CD4-positive, alpha-beta T cell (primary cell): ENCODE results near the gene PIK3CD. TPM values are rescaled to one million over a fixed set of nuclear protein-coding genes. Genes with fewer than 3 reads are reported as not detected.

ENCODE experiments used
- ATAC-seq: fragments of 200-7000 bp; cut with Tn5 transposase; one replicate; pipeline ENCODE4 v1.10.0; 2022; ENCODE audit warnings: mild to moderate bottlenecking; ENCODE audit not compliant: poor library complexity
- CTCF ChIA-PET: fragments of 350-600 bp; sonication (Branson Sonifier 250); formaldehyde crosslinking; loops from one replicate; lab custom pipeline; 2021; ENCODE audit warnings: antibody characterized with exemption, inconsistent platforms; lab: Charles Lee
- POLR2A ChIA-PET: fragments of 350-600 bp; sonication (Branson Sonifier 250); formaldehyde crosslinking; loops from one replicate; lab custom pipeline; 2021; ENCODE audit warnings: antibody characterized with exemption, inconsistent platforms; lab: Charles Lee
- DNase-seq, 14 experiments: peaks; one replicate each; pipeline ENCODE4 v3.0.0-alpha.2; 2013 to 2020; ENCODE audit warnings: mixed read lengths in 2 of 14
- H3K27ac ChIP-seq, 2 donors: one replicate each; pipeline versions ENCODE4 v1.5.1 to v1.7.0; 2013; ENCODE audit warnings: low read length in 2 of 2, low read depth in 1 of 2, mild to moderate bottlenecking in 1 of 2
- H3K27me3 ChIP-seq, 2 experiments: 1 replicate in 1 of 2; 2 replicates in 1 of 2; pipeline versions ENCODE4 v1.6.1 to v1.7.0; 2013; ENCODE audit warnings: low read length in 2 of 2, control low read depth in 1 of 2, mild to moderate bottlenecking in 1 of 2, moderate library complexity in 1 of 2; ENCODE audit not compliant: insufficient read depth in 2 of 2, control insufficient read depth in 1 of 2
- H3K36me3 ChIP-seq: one replicate; pipeline ENCODE4 v1.6.1; 2013; ENCODE audit warnings: low read length, control low read depth; ENCODE audit not compliant: insufficient read depth
- H3K4me1 ChIP-seq: one replicate; pipeline ENCODE4 v1.6.1; 2013; ENCODE audit warnings: low read length, control low read depth; ENCODE audit not compliant: insufficient read depth
- H3K4me3 ChIP-seq: one replicate; pipeline ENCODE4 v1.5.1; 2013; ENCODE audit warnings: mild to moderate bottlenecking, low read length, moderate library complexity
- H3K9me3 ChIP-seq, 2 experiments: 1 replicate in 1 of 2; 2 replicates in 1 of 2; pipeline versions ENCODE4 v1.6.1 to v1.7.0; 2013; ENCODE audit warnings: low read length in 2 of 2, mild to moderate bottlenecking in 2 of 2, control low read depth in 1 of 2, moderate library complexity in 1 of 2; ENCODE audit not compliant: control insufficient read depth in 1 of 2, insufficient read depth in 1 of 2
- H3K27ac Mint-ChIP-seq: one replicate; pipeline ENCODE4 v1.8.0; 2020; ENCODE audit warnings: mixed read lengths
- H3K27me3 Mint-ChIP-seq: one replicate; pipeline ENCODE4 v1.8.0; 2021; ENCODE audit warnings: mixed read lengths
- H3K36me3 Mint-ChIP-seq: one replicate; pipeline ENCODE4 v1.8.0; 2021; ENCODE audit warnings: low read depth, mixed read lengths
- H3K4me1 Mint-ChIP-seq: one replicate; pipeline ENCODE4 v1.8.0; 2021; ENCODE audit warnings: low read depth, mixed read lengths
- H3K4me3 Mint-ChIP-seq: one replicate; pipeline ENCODE4 v1.8.0; 2020; ENCODE audit warnings: mild to moderate bottlenecking, mixed read lengths
- H3K9me3 Mint-ChIP-seq: one replicate; pipeline ENCODE4 v1.8.0; 2020; ENCODE audit warnings: mixed read lengths
- CTCF ChIP-seq: fragments of 200-600 bp; IDR thresholded peaks from one replicate; pipeline ENCODE4 v1.8.0; 2022; ENCODE audit warnings: antibody characterized with exemption, mild to moderate bottlenecking
- intact Hi-C, 2 experiments: fragments of 100-400 bp; cut with DNase I in 1 of 2; cut with micrococcal nuclease in 1 of 2; formaldehyde crosslinking; loops; one replicate each; pipeline versions ENCODE4 v1.15.1 to v1.9.0; 2023 to 2025; cut with DNase I, micrococcal nuclease
- total RNA-seq, 174 experiments: library from RNA in 2 of 174; stranded (reverse) in 2 of 174; gene quantifications; one replicate each; pipeline ENCODE4 v1.2.3 and lab custom pipeline; 2021 to 2026

Gene PIK3CD
- total RNA-seq, 2 experiments from 2014 or later = 202 to 213 TPM

DNA sequence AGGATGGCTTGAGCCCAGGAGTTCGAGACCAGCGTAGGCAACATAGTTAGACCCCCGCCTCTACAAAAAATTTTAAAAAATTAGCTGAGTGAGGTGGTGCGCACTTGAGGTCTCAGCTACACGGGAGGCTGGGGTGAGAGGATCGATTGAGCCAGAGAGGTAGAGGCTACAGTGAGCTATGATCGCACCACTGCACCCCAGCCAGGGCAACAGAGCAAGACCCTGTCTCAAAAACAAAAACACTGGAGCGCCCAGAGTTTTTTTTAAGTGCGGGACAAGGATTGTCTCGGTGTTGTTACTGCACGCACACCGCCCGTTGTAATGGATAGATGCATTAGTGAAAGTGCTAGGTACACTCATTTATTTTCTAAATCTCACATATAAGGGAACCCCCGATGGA, 37.1 kb downstream of the PIK3CD start:
- peaks cover 42% of the 10 kb centered on the region for H3K36me3 ChIP-seq
- no peaks in the 10 kb centered on the region for H3K9me3 Mint-ChIP-seq
- H3K4me1 ChIP-seq = peaks cover 76% of the 10 kb centered on the region
- H3K36me3 Mint-ChIP-seq = peaks cover 40% of the 10 kb centered on the region
- ChIA-PET POLR2A (interaction anchor here (0.9 to 14.1 kb wide), 6 partner anchors 15 to 60 kb away, joined by 3 to 201 read pairs (median 32); partner anchors contain the start of gene PIK3CD), CTCF (interaction anchor here (0.9 to 3.7 kb wide), 5 partner anchors 33 to 62 kb away, joined by 3 to 24 read pairs (median 3); partner anchors contain the start of gene PIK3CD)
- H3K4me3 Mint-ChIP-seq = peak overlapping the region; percentile 88
- H3K27ac ChIP-seq = peak overlapping the region in 1 of 2 donors; percentile 79
- intact Hi-C loops = loop anchor here in 1 of 2 experiments (2.0 kb wide), 2 partner anchors 28 to 62 kb away; no protein-coding TSS in a partner anchor
- DNase-seq (no peak), ATAC-seq (no peak)
- H3K4me3 ChIP-seq = peak overlapping the region; percentile 61
- H3K27ac Mint-ChIP-seq = peak overlapping the region; percentile 74
- H3K9me3 ChIP-seq = no peaks in the 10 kb centered on the region
- H3K27me3 Mint-ChIP-seq = no peaks in the 10 kb centered on the region
- H3K4me1 Mint-ChIP-seq = peaks cover 75% of the 10 kb centered on the region
- no peaks in the 10 kb centered on the region for H3K27me3 ChIP-seq
- no peak for TF ChIP-seq CTCF

DNA sequence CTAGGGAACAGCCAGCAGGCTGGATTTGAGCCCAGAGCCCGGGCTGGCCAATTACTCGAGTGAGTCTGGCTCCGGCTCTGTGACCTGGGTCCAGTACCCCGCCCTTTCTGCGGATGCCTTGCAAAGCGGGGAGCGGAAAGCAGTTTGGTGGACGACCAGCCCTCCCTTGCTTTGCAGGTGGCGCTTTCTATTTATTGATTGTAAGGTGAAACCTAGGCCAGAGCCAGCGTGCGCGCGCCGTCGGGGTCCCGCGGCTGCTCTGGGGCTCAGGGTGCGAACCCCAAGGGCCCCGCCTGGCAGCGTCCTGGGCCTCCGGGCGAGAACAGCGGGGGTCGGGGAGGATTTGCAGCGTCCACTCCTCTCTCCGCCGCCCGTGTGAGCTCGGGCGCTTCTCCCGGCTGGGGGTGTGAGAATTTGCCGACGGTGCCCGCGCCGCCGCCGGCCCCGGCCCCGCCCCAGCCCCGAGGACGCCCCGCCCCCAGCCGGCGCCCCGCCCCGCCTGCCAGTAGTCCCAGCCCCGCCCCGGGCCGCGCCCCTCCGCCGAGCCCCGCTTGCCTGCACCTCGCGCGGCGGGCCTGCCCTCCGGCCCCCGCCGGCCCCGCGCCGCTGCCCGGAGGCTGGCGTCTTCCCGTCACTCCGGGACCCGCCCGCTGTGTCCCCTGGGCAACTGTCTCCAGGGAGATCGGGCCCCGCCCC, 37.6 kb downstream of the PIK3CD start:
- H3K27me3 ChIP-seq = no peaks in the 10 kb centered on the region
- Mint-ChIP-seq H3K27ac (peak overlapping the region; percentile 74), H3K9me3 (no peaks in the 10 kb centered on the region), H3K36me3 (peaks cover 42% of the 10 kb centered on the region), H3K27me3 (no peaks in the 10 kb centered on the region), H3K4me3 (peak overlapping the region; percentile 88), H3K4me1 (peaks cover 76% of the 10 kb centered on the region)
- CTCF ChIA-PET = interaction anchor here (0.9 to 1.2 kb wide), 4 partner anchors 32 to 62 kb away, joined by 3 read pairs; partner anchors contain the start of gene PIK3CD
- ATAC-seq (peak; percentile 78), DNase-seq (peak; percentile 76 to 92 (median 83))
- peak overlapping the region in 1 of 2 donors; percentile 40 for H3K27ac ChIP-seq
- H3K36me3 ChIP-seq = peaks cover 44% of the 10 kb centered on the region
- H3K9me3 ChIP-seq = no peaks in the 10 kb centered on the region
- intact Hi-C loops = loop anchor here in 1 of 2 experiments (1.0 to 2.0 kb wide), 3 partner anchors 28 to 62 kb away; no protein-coding TSS in a partner anchor
- POLR2A ChIA-PET = interaction anchor here (0.9 to 14.1 kb wide), 6 partner anchors 14 to 61 kb away, joined by 3 to 201 read pairs (median 32); partner anchors contain the start of gene PIK3CD
- TF ChIP-seq CTCF = no peak
- H3K4me3 ChIP-seq = peak overlapping the region; percentile 61
- peaks cover 76% of the 10 kb centered on the region for H3K4me1 ChIP-seq

DNA sequence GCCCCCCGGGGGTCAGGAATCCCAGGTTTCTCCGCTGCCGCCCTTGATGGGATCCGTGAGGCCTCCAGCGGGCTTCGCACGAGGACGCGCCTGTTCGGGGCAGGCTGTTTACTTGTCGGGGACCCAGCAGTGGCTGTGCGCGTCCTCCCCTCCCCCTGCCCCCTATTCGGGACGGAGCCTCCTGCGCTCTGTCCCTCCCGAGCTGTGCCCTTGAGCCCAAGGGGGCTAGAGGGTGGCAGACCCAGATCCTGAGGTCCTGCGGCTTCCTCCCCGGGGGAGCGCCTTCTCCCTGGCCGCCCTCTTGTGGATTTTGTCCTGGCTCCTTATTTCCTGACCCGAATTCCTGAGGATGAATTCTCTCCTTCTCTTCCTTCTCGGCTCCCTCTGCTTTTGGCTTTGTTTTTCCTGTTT, 38.4 kb downstream of the PIK3CD start:
- no peak for TF ChIP-seq CTCF
- intact Hi-C loops = loop anchor here (1.0 to 5.0 kb wide), 4 partner anchors 27 to 63 kb away; no protein-coding TSS in a partner anchor
- Mint-ChIP-seq H3K27ac (peak overlapping the region; percentile 82), H3K9me3 (no peaks in the 10 kb centered on the region), H3K4me1 (peaks cover 77% of the 10 kb centered on the region), H3K4me3 (peak overlapping the region; percentile 97), H3K27me3 (no peaks in the 10 kb centered on the region), H3K36me3 (peaks cover 46% of the 10 kb centered on the region)
- no peaks in the 10 kb centered on the region for H3K9me3 ChIP-seq
- no peak for ATAC-seq
- POLR2A ChIA-PET = interaction anchor here (1.1 to 14.1 kb wide), 6 partner anchors 13 to 61 kb away, joined by 3 to 201 read pairs (median 11); partner anchors contain the start of gene PIK3CD
- H3K27me3 ChIP-seq = no peaks in the 10 kb centered on the region
- H3K4me1 ChIP-seq = peaks cover 74% of the 10 kb centered on the region
- DNase-seq = peak in 8 of 14 experiments; percentile 16 to 51 (median 30)
- H3K27ac ChIP-seq = peak overlapping the region in 1 of 2 donors; percentile 35
- peaks cover 51% of the 10 kb centered on the region for H3K36me3 ChIP-seq
- H3K4me3 ChIP-seq = peak overlapping the region; percentile 50
- CTCF ChIA-PET = interaction anchor here (2.3 kb wide), 1 partner anchor 63 kb away, joined by 18 read pairs; no protein-coding TSS in a partner anchor
